Stimulated activated CD8-positive, alpha-beta memory T cell treated with anti-CD3 and anti-CD28 coated beads, Interleukin-4, amount 100 ng/mL, for 4 hours (primary cell): ENCODE results near the gene SRD5A2.

Experiments used
- DNase-seq, 2 donors: peaks; one replicate each; pipeline ENCODE4 v3.0.0-alpha.2; 2020; ENCODE audit warnings: low read depth in 2 of 2, low spot score in 1 of 2

Gene SRD5A2

GRCh38 chr2:31474296-31474695, 106.4 kb downstream of the SRD5A2 start:
- no peak for DNase-seq
